Pancreas (tissue), 10 donors: ENCODE data around the gene SHQ1. TPM values are rescaled to one million over a fixed set of nuclear protein-coding genes. Genes with fewer than 3 reads are reported as not detected.

Source experiments
- ATAC-seq, 4 donors: fragments of 200-7000 bp; cut with Tn5 transposase; one replicate each; pipeline versions ENCODE4 v1.8.0 to v1.9.1; 2020; ENCODE audit warnings: mild to moderate bottlenecking in 4 of 4, moderate library complexity in 4 of 4
- DNase-seq, 6 donors: peaks; one replicate each; pipeline ENCODE4 v3.0.0-alpha.2; 2020
- FAIRE-seq: peaks from 2 replicates; lab custom pipeline; 2012; peaks lifted over from hg19 to GRCh38; lab: Jason Lieb, UNC
- H3K27ac ChIP-seq, 4 donors: fragments of 200-600 bp; sonication (generic); 1 replicate in 3 of 4; 2 replicates in 1 of 4; pipeline versions ENCODE4 v1.5.0 to v1.8.0; 2020
- H3K27me3 ChIP-seq, 4 donors: fragments of 200-600 bp; one replicate each; pipeline ENCODE4 v1.8.0; 2021
- H3K36me3 ChIP-seq, 3 donors: fragments of 200-600 bp; sonication (generic) in 1 of 3; one replicate each; pipeline versions ENCODE4 v1.5.0 to v1.8.0; 2020 to 2021
- H3K4me1 ChIP-seq, 3 donors: fragments of 200-600 bp; one replicate each; pipeline ENCODE4 v1.8.0; 2021
- H3K4me3 ChIP-seq, 4 donors: fragments of 200-600 bp; sonication (generic) in 2 of 4; one replicate each; pipeline versions ENCODE4 v1.5.0 to v1.8.0; 2020 to 2021
- H3K9me3 ChIP-seq, 4 donors: fragments of 200-600 bp; one replicate each; pipeline ENCODE4 v1.8.0; 2021
- WGBS, 2 donors: extraction: QIAGEN DNeasy Blood & Tissue Kit; methylation state at CpG; one replicate each; pipeline ENCODE4 v1.1.7; 2013; 5-methylcytosine and 5-hydroxymethylcytosine counted together
- intact Hi-C, 3 donors: fragments of 100-400 bp; cut with DNase I; formaldehyde crosslinking; loops; one replicate each; pipeline versions ENCODE4 v1.11.1 to v1.14.2; 2022
- polyA plus RNA-seq, 2 donors: library from polyadenylated mRNA; stranded (reverse); fragments of 200-250 nt; gene quantifications; one replicate each; pipeline ENCODE4 v1.2.3, GENCODE V29; 2013
- total RNA-seq, 6 donors: library from RNA; stranded (reverse); fragmentation: NEBNext Ultra II Directional in 4 of 6; extraction: Animal tissue kit (Norgen Biotek cat#: 25700) in 4 of 6; gene quantifications; one replicate each; pipeline versions ENCODE4 v1.2.1 to v1.2.4, GENCODE V29; 2021 to 2023
- TF ChIP-seq, protein P1 (sequence below), 4 donors: fragments of 200-600 bp; sonication (generic) in 3 of 4; IDR thresholded peaks; one replicate each; pipeline versions ENCODE4 v1.5.0 to v1.8.0; 2021; ENCODE audit warnings: antibody characterized with exemption in 4 of 4
- donor health status: healthy with polysubstance abuse.
- donor health status: DM: no; HTN: no; CAD: no; lungs with moderate emphysema.
- donor health status: DM: no; HTN: no; CAD: no.
- donor health status: control.
- donor health status: control.
- donor health status: Bipolar disorder and iron deficiency.
- donor health status: DM: yes; HTN: yes; CAD: no.
- donor health status: DM: no; HTN: no; CAD: no.
- donor health status: DM: no; HTN: no; CAD: no.
- donor health status: DM: yes; HTN: yes; CAD: no.

SHQ1 gene
- total and polyA plus RNA-seq, 8 donors, result 4.1 to 13.4 (median 7.9) TPM

GRCh38 chr3:72727172-72727571 lies 121.1 kb downstream of the SHQ1 start:
- intact Hi-C loops, result no loop called here
- no peak for DNase-seq
- 63 to 74% methylated on average over 6 of the region's 6 CpGs for WGBS, 2 donors

DNA sequence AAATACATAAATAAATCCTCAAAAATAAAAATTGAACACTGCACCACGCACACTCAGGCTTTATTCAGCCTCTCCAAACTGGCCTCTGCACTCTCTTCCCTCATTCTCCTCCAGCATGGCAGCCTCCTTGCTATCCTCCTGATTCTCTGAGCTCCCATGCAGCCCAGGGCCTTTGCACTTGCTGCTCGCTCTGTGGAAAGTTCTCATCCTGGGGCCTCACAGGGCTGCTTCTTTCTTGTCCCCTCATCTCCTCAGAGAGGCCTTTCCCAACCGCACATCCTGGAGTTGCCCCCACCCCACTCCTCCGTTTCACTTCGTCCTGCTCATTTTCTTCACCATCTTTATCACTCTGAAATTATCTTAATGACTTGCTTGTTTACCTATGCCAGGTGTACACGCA lies 123.0 kb downstream of the SHQ1 start:
- Histone ChIP-seq H3K27me3 (no peaks in the 10 kb centered on the region), H3K4me3 (no peak overlapping the region), H3K4me1 (no peaks in the 10 kb centered on the region), H3K9me3 (no peaks in the 10 kb centered on the region), H3K27ac (no peak overlapping the region), H3K36me3 (no peaks in the 10 kb centered on the region)
- FAIRE-seq (no peak), ATAC-seq (no peak), DNase-seq (no peak)
- TF ChIP-seq, protein P1, sequence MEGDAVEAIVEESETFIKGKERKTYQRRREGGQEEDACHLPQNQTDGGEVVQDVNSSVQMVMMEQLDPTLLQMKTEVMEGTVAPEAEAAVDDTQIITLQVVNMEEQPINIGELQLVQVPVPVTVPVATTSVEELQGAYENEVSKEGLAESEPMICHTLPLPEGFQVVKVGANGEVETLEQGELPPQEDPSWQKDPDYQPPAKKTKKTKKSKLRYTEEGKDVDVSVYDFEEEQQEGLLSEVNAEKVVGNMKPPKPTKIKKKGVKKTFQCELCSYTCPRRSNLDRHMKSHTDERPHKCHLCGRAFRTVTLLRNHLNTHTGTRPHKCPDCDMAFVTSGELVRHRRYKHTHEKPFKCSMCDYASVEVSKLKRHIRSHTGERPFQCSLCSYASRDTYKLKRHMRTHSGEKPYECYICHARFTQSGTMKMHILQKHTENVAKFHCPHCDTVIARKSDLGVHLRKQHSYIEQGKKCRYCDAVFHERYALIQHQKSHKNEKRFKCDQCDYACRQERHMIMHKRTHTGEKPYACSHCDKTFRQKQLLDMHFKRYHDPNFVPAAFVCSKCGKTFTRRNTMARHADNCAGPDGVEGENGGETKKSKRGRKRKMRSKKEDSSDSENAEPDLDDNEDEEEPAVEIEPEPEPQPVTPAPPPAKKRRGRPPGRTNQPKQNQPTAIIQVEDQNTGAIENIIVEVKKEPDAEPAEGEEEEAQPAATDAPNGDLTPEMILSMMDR (IDR thresholded peaks at IDR 0.05), result no peak
- WGBS, 2 donors, result 85 to 89% methylated on average over 6 of the region's 6 CpGs
- intact Hi-C loops, result no loop called here

More at GRCh38 chr3:72727172-72727571, 121.1 kb downstream of the SHQ1 start:
- no peak overlapping the region for H3K27ac ChIP-seq
- TF ChIP-seq, protein P1 (IDR thresholded peaks at IDR 0.05), result no peak
- no peak for FAIRE-seq
- no peaks in the 10 kb centered on the region for H3K4me1 ChIP-seq
- no peaks in the 10 kb centered on the region for H3K36me3 ChIP-seq
- no peaks in the 10 kb centered on the region for H3K27me3 ChIP-seq
- no peaks in the 10 kb centered on the region for H3K9me3 ChIP-seq
- no peak for ATAC-seq
- no peak overlapping the region for H3K4me3 ChIP-seq

DNA sequence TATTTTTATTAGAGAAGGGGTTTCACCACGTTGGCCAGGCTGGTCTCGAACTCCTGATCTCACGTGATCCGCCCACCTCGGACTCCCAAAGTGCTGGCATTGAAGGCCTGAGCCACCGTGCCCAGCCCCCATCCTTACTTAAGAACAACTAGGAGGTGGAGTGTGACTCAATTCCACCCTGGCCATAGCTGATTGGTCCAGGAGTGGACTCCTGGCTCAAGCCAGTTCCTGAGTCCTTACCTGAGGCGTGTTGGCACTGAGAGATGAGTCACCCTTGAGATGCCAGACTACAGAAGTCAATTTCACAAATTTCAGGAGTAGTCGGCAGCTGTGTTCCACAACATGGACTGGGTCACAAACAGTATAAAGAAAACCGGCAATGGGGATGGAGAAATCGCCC lies 124.2 kb downstream of the SHQ1 start:
- intact Hi-C loops, result no loop called here
- Histone ChIP-seq H3K4me3 (no peak overlapping the region), H3K27ac (no peak overlapping the region), H3K27me3 (no peaks in the 10 kb centered on the region), H3K4me1 (no peaks in the 10 kb centered on the region), H3K9me3 (no peaks in the 10 kb centered on the region), H3K36me3 (no peaks in the 10 kb centered on the region)
- WGBS, 2 donors, result 89 to 95% methylated on average over 10 of the region's 10 CpGs
- ATAC-seq (no peak), FAIRE-seq (no peak), DNase-seq (no peak)
- TF ChIP-seq, protein P1 (IDR thresholded peaks at IDR 0.05), result no peak

- H3K4me3 ChIP-seq, result no peak overlapping the region
- intact Hi-C loops, result no loop called here
- 65 to 74% methylated on average over 8 of the region's 8 CpGs for WGBS, 2 donors
- no peak for FAIRE-seq
- no peaks in the 10 kb centered on the region for H3K36me3 ChIP-seq
- H3K9me3 ChIP-seq, result no peaks in the 10 kb centered on the region
- TF ChIP-seq, protein P1 (IDR thresholded peaks at IDR 0.05), result no peak
- no peak overlapping the region for H3K27ac ChIP-seq
- no peak for DNase-seq
- H3K4me1 ChIP-seq, result no peaks in the 10 kb centered on the region
- no peaks in the 10 kb centered on the region for H3K27me3 ChIP-seq
- ATAC-seq, result peak in 1 of 4 donors; percentile 59
Measured at GRCh38 chr3:72722930-72723726, 125.1 kb downstream of the SHQ1 start.
